HG03354 (cell line): ENCODE results near the gene ADSS1.
"Not testable (repeated sequence)": the region's sequence is repeated elsewhere in the genome, so short reads cannot be mapped to it uniquely, and the experiment has no call there.

Experiments used
- ATAC-seq: cut with Tn5 transposase; IDR thresholded peaks from one replicate; pipeline ENCODE4 v1.9.1; 2021; ENCODE audit warnings: mild to moderate bottlenecking; ENCODE audit not compliant: unreplicated experiment, poor library complexity, severe bottlenecking

Gene ADSS1

DNA sequence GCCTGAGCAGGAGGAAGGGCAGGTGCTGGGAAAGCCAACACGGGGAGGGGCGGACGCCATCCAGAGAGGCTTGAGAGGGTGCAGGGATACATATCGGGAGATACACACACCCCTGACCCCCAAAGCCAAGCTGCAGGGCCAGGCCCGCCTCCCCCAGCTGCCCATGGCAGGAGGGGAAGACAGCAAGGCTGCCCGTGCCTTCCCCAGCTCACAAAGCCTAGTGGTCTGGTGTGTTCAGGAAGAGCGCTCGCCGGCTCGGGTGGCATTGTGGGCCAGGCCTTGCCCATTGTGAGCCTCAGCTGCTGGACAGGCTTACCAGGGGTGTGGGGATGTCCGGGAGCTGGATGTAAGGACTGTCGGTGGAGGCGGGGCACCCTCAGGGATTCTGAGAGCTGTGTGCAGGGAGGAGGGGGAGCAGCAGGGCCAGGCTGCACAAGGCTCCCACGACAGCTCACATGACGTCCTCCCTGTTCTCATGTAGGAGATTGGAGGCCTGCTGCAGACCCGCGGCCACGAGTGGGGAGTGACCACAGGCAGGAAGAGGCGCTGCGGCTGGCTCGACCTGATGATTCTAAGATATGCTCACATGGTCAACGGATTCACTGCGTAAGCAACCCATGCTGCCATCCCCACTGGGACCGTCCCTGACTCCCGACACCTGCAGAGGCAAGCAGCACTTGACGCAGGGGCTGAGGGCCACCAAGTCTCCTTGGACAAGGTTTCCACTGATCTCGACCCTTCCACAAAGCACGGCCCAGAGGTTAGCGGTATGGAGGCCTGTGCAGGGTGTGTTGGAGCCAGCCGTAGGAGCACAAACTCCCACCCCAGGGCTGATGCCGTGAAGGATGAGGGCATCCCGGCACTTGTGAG, 18.8 kb downstream of the ADSS1 start:
- no peak for ATAC-seq

DNA sequence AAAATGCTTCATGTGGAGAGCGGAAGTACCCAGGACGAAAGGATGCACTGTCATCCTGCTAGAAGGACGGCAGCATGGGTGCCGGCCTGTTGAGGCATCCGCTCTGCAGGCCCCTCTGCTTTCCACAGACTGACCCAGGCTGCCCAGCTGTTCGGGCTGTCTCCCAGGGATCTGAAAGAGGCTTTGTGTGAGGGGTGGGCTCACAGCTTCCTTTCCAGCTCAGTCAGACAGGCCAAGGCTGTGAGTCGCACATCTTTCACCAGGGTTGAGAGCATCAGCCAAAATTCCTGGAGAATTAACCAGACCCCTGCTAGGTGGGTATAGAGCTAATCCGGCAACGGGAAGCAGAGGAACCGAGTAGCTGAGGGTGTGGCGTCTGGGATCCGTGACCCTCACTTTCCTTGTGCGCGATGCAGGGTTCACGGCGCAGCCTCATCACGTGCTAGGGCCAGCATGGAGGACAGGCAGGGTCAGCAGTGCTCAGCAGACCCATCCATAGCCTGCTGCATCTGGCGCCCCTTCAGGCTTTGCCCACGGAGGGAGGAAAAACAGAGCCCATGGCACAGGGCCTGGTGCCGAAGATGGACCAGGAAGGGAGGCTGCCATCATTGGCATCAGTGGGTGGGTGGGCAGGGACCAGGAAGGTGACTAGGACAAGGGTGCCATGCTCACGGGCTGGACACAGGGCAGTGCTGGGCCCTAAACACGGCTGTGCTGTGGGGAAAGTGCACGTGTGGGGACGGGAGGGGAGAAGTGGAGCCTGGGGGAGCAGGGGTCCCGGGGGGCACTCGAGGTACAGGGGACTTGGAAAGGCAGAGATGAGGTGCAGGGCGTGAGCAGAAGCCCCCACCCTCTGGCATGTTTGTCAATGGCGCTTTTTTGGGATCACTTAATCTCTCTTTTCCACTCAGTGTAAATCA, 19.7 kb downstream of the ADSS1 start:
- no peak for ATAC-seq

DNA sequence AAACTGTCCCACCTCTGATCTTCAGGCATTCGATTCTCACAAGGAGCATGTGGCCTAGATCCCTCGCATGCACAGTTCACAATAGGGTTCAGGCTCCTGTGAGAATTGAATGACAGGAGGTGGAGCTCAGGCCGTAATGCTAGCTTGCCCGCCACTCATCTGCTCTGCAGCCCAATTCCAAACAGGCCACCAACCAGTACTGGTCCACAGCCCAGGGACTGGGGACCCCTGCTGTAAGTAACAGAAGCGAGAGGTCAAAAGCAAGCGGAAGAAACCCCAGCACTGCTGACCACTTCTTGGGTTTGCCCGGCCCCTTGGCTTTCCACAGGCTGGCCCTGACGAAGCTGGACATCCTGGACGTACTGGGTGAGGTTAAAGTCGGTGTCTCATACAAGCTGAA, 20.5 kb downstream of the ADSS1 start:
- no peak for ATAC-seq

DNA sequence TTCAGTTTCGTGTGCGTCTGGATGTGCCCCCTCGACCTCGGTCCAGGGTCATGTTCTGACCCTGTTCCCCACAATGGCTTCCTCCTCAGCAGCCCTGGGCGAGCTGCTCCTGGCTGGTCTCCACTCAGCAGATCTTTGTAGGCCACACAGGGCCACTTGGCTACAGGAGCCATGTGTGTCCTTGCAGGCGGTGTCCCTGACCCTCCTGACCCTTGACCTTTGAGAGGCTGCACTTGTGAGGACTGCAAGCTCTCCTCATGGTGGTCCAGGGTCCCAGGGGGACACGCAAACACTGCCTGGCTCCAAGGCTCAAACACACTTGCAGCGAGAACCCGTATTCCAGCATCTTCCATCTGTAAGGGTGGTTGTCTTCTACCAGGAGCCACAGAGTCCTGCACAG, 21.4 kb downstream of the ADSS1 start:
- ATAC-seq = no peak

DNA sequence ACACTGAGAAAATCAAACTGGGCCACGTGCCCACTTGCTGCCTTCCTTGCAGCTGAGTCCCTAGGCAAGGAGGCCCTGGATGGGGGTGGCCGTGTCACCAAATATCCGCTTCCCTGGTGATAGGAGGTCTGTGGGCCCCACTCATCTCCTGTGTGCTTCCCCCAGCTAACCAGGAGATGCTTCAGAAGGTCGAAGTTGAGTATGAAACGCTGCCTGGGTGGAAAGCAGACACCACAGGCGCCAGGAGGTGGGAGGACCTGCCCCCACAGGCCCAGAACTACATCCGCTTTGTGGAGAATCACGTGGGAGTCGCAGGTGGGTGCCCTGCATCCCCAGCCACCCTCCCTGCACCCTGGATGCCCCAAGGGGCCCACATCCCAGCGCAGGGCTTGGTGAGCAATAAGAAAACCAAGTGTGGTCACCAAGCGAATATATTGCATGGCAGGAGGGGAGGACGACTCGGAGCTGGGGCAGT, 22.1 kb downstream of the ADSS1 start:
- no peak for ATAC-seq

DNA sequence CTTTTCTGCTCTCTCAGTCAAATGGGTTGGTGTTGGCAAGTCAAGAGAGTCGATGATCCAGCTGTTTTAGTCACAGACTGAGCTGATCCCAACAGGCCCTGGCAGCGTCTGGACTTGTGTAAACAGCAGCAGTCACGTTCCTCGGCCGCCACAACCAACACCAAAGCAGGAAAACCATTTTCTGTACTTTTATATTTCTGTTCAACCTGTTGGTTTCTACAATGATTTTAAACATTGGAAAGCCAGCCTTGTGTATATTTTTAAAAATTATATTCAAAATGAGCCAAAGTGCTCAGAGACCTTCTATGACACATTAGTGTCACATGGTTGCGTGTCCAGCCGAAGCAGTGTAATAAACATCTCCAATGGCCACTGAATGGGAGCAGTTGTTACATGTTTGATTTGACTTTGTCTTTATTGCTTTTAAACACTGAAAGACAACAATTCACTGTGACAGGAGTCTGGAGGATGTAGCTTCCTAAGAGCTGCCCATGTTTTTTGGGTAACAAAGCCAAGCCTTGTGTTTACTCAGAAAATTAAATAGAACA, 23.0 kb downstream of the ADSS1 start:
- no peak for ATAC-seq

DNA sequence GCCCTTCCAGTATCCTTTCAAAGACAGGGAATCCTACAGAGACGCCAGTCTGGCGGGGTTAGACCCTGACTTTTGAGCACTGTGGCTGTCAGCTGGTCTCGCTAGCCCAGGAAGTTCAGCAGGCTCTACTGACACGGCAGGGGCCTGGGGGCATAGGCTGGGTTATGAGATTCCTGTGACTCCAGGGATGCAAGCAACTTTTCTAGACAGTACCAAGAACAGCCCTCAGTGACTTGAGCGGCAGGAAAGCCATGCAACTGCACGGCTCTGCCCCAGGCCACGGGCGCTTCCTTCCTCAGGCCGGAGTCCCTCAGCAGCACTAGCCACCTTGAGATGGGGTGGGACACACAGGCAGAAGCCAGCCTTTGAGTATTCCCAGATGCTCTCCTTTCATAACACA, 23.8 kb downstream of the ADSS1 start:
- ATAC-seq = no peak

DNA sequence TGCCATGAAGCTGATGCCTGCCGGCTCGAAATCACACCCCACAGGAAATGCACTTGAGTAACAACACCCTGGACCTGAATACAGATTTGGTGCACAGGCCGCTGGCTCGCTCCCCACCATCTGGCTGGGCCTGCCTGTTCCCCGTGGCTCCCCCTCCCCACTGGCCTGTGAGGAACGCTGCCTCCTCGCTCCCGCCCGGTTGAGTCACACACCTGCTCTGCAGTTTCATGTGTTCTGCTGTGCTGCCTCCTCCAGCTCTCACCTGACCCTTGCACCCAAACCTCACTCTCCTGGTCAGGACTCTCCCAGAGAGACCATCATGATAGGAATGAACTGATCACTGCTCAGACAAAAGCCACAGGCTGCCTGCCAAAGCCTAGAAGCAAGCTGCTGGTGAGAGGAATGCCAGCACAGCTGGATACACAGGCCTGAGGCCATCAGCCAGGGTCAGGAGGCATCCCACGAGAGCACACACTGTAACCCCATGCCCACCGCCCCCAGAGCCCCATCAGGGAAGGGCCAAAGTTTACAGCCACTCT, 25.2 kb downstream of the ADSS1 start:
- ATAC-seq = no peak

DNA sequence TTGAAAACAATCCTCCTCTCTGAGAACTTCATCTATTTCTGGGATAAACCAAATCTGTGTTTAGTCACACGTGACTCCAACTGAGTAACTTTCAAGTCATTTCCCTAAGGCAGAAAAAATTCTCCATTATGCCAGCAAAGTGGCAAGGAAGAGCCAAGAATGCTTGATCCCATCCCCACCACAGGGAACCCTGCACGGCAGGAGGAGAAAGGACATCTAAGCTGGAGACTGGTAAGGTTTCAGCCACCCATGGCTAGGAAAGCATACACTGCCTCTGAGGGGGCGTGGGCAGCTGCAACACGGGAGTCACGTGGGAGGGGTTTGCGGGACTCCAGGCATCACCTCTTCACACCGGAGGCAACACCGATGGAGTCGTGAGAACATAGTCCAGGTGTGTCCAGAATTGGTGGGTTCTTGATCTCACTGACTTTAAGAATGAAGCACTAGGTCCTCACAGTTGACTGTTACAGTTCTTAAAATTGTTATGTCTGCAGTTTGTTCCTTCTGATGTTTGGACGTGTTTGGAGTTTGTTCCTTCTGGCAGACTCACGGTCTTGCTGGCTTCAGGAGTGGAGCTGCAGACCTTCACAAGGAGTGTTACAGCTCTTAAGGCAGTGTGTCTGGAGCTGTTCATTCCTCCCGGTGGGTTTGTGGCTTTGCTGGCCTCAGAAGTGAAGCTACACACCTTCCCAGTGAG, 26.2 kb downstream of the ADSS1 start:
- no peak for ATAC-seq

DNA sequence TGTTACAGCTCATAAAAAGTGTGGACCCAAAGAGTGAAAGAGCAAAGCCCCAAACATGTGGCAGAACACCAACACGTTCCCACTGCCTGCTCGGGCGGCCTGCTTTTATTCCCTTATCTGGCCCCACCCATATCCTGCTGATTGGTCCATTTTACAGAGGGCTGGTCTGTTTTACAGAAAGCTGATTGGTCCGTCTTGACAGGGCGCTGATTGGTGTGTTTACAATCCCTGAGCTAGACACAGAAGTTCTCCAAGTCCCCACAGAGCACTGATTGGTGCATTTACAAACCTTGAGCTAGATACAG, 26.7 kb downstream of the ADSS1 start:
- not testable (repeated sequence) for ATAC-seq

DNA sequence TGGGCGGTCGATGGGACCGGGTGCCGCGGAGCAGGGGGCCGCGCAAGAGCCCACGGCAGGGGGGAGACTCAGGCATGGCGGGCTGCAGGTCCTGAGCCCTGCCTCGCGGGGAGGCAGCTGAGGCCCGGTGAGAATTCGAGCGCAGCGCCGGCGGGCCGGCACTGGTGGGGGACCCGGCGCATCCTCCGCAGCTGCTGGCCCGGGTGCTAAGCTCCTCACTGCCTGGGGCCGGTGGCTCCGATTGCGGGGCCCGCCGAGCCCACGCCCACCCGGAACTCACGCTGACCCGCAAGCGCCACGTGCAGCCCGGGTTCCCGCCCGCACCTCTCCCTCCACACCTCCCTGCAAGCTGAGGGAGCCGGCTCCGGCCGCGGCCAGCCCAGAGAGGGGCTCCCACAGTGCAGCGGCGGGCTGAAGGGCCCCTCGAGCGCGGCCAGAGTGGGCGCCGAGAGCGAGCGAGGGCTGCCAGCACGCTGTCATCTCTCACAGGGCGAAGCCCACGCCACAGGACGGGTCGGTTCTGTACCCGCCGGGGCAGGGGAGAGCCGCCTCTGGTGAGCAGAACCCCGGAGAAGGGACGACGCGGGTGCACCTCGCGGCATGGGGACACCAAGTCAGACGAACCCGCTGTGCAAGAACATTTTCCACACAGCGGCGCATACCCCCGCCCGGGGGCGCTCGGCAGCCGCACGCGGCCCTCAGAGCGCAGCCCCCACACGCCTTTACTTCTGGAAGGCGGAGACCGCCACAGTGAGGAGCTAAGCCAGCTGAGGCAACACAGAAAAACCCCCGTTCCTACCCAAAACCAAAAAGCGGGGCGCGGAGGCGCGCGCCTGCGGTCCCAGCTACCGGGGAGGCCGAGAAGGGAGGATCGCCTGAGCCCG, 27.8 kb downstream of the ADSS1 start:
- no peak for ATAC-seq

DNA sequence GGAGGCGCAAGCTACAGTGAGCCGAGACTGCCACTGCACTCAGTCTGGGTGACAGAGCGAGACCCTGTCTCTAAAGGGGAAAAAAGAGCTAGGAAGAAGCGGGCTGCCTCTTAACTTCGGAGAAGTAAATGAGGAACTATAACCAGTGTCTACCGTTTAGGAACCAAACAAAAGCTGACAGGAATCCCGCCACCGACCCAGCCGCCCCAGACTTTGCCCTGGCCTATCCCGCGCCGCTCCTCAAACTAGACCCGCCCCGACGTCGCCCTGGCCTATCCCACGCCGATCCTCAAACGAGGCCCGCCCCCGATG, 28.4 kb downstream of the ADSS1 start:
- ATAC-seq = peak; percentile 85

DNA sequence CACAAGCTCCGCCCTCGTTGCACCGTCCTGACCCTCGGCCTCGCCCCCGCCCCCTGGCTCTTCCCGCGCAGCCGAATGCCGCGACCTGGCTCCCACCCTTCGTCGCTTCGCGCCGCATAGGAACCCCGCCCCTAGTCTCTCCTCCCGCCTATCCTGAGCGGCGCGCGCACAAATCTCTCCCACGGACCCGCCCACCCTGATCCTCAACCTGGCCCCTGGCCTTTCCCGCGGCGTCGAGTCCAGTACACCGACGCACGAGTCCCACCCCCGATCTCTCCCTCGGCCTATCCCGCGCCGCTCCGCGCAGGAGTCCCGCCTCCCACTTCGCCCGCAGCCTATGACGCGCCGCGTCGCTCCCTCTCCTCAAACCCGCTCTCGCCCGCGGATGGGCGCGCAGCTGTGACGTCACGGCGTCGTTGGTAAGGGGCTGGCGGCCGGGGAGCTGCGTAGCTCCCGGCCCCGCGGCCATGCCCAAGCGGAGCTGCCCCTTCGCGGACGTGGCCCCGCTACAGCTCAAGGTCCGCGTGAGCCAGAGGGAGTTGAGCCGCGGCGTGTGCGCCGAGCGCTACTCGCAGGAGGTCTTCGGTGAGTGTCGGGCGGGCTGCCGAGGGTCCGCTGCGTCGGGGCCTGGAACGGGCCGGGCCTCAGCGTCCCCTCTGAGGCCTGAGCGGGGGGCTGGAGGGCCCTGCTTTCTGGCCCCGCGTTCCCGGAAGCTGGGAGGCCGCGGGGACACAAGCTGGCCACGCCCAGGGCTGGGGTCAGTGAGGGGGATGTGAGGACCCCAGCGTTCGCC, 28.9 kb downstream of the ADSS1 start, which contains the start of gene SIVA1:
Gene SIVA1, plus strand, starts transcription at position 413 of the 793 bp plus-strand sequence. Its CDS starts 55 bp downstream, at position 468.
- ATAC-seq = peak; percentile 94

DNA sequence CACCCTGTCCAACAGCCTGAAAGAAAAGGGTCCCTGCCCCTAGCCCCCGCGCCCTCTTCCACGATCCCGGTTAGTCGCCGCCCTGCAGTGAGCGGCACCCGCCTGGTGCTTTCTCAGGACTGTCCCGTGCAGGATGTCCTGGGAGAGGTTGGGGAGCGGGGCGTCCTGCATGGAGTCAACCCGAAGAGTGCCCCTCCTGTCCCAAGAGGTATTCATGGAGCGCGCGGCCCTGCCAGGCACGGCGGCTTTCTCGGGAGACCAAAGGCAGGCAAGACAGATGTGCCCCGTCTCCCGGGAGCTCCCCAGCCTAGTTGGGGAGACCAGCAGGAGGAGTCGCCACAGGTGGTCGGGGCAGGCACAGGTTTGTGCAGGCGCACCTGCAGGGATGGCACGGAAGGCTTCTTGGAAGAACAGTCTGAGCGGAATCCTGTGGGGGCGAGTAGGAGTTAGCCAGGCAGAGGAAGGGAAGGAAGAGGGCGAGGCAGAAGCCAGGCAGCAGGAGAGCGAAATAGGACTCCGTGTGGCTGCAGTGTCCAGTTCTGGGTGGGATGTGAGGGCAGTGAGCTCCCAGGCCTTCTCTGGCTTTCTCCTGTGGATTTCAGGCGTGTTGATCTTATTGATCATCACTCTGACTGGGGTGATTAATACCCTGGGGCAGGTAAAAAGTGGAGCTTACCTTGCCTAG, 29.6 kb downstream of the ADSS1 start:
- no peak for ATAC-seq

DNA sequence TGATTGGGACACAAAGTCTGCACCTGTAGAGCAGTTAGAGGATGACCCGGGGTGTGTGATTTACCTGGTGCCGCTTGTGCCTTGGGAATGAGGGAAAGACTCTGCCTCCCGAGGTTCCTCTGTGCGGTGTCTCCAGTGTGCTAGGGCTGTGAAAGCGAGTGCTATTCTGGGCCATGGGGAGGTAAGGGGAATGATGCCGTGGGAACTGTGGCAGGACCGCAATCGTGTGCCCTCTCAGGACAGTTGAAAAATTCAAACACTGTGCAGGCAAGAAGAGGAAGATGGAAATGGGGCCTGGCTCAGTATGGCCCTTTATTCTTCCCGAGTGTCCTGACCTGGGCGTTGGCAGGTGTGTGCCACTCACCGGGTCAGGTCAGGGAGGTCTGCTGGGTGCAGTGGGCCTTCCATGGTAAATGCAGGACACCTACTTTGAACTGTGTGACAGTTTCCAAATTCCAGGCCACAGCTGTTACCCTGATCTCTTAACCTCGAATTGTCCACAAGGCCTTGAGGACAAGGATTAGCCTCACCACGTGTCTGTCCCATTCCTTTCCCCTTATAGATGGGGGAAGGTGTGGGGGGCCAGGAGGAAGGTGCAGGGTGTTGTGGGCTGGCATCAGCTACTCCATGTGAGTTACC, 30.3 kb downstream of the ADSS1 start:
- no peak for ATAC-seq

DNA sequence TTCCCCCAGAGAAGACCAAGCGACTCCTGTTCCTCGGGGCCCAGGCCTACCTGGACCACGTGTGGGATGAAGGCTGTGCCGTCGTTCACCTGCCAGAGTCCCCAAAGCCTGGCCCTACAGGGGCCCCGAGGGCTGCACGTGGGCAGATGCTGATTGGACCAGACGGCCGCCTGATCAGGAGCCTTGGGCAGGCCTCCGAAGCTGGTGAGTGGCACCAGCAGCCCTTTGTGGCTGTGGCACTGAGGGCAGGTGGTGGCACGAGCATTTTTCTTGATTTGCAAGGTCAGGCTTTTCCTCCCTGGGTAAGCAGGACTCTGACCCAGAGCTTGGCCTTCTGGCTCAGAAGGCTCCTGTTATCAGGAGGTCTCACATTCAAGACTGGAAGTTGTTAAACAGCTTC, 31.6 kb downstream of the ADSS1 start:
- ATAC-seq = no peak
